ENCODE data around the gene NLN.

The NLN gene

GRCh38 chr5:65765582-65765981, 43.6 kb downstream of the NLN start:
- no peak overlapping the region for H3K4me2 ChIP-seq (ENCODE audit: low read length)
- H3K9me3 ChIP-seq (ENCODE audit: control insufficient read depth, insufficient read depth, low read length), result no peaks in the 10 kb centered on the region
- no peaks in the 10 kb centered on the region for H3K27me3 ChIP-seq (ENCODE audit: control insufficient read depth, low read length)
- H3K9me2 ChIP-seq (replicated peaks; ENCODE audit: control insufficient read depth, low read length), result no peaks in the 10 kb centered on the region
- peaks cover 8% of the 10 kb centered on the region; the same call in 1 of the 2 replicates for H3K36me3 ChIP-seq (ENCODE audit: control insufficient read depth, low read length)
- no peaks in the 10 kb centered on the region for H4K20me1 ChIP-seq (ENCODE audit: control insufficient read depth, insufficient read depth, low read depth, low read length)
- TF ChIP-seq EZH2phosphoT487 (IDR thresholded peaks at IDR 0.05; ENCODE audit: borderline replicate concordance, low read length), result no peak
- TF ChIP-seq, protein P1, sequence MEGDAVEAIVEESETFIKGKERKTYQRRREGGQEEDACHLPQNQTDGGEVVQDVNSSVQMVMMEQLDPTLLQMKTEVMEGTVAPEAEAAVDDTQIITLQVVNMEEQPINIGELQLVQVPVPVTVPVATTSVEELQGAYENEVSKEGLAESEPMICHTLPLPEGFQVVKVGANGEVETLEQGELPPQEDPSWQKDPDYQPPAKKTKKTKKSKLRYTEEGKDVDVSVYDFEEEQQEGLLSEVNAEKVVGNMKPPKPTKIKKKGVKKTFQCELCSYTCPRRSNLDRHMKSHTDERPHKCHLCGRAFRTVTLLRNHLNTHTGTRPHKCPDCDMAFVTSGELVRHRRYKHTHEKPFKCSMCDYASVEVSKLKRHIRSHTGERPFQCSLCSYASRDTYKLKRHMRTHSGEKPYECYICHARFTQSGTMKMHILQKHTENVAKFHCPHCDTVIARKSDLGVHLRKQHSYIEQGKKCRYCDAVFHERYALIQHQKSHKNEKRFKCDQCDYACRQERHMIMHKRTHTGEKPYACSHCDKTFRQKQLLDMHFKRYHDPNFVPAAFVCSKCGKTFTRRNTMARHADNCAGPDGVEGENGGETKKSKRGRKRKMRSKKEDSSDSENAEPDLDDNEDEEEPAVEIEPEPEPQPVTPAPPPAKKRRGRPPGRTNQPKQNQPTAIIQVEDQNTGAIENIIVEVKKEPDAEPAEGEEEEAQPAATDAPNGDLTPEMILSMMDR (IDR thresholded peaks at IDR 0.05; ENCODE audit: low read depth, low read length, poor library complexity, severe bottlenecking), result no peak
- H3K4me1 ChIP-seq (ENCODE audit: control insufficient read depth, low read length), result no peaks in the 10 kb centered on the region
- H3F3A ChIP-seq (ENCODE audit: control insufficient read depth, insufficient read depth), result no peaks in the 10 kb centered on the region
- no peak overlapping the region for H3K4me3 ChIP-seq (ENCODE audit: low read length)
- no peaks in the 10 kb centered on the region for H3K79me2 ChIP-seq (ENCODE audit: control insufficient read depth, low read length)
- no peak overlapping the region for H3K27ac ChIP-seq (ENCODE audit: low read depth, low read length)

DNA sequence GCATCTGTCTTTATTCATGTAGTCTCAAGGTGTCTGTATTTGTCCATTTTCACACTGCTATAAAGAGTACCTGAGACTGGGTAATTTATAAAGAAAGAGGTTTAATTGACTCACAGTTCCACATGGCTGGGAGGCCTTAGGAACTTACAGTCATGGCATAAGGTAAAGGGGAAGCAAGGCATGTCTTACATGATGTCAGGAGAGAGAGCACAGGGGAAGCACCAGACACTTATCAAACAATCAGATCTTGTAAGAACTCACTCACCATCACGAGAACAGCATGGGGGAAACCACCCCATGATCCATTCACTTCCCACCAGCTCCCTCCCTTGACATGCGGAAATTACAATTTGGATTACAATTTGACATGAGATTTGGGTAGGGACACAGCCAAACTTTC, 44.2 kb downstream of the NLN start:
- H3K4me2 ChIP-seq (ENCODE audit: low read length), result no peak overlapping the region
- H3K36me3 ChIP-seq (ENCODE audit: control insufficient read depth, low read length), result peaks cover 8% of the 10 kb centered on the region; the same call in 1 of the 2 replicates
- H3K79me2 ChIP-seq (ENCODE audit: control insufficient read depth, low read length), result no peaks in the 10 kb centered on the region

GRCh38 chr5:65766781-65767180, 44.8 kb downstream of the NLN start:
- Histone ChIP-seq H4K20me1 (ENCODE audit: control insufficient read depth, insufficient read depth, low read depth, low read length) (no peaks in the 10 kb centered on the region), H3F3A (ENCODE audit: control insufficient read depth, insufficient read depth) (no peaks in the 10 kb centered on the region), H3K9me3 (ENCODE audit: control insufficient read depth, insufficient read depth, low read length) (no peaks in the 10 kb centered on the region), H3K79me2 (ENCODE audit: control insufficient read depth, low read length) (no peaks in the 10 kb centered on the region), H3K4me2 (ENCODE audit: low read length) (no peak overlapping the region), H3K27ac (ENCODE audit: low read depth, low read length) (no peak overlapping the region), H3K9me2 (replicated peaks; ENCODE audit: control insufficient read depth, low read length) (no peaks in the 10 kb centered on the region), H3K27me3 (ENCODE audit: control insufficient read depth, low read length) (no peaks in the 10 kb centered on the region), H3K36me3 (ENCODE audit: control insufficient read depth, low read length) (peaks cover 8% of the 10 kb centered on the region; the same call in 1 of the 2 replicates), H3K4me3 (ENCODE audit: low read length) (no peak overlapping the region), H3K4me1 (ENCODE audit: control insufficient read depth, low read length) (no peaks in the 10 kb centered on the region)
- no peak for TF ChIP-seq EZH2phosphoT487 (IDR thresholded peaks at IDR 0.05; ENCODE audit: borderline replicate concordance, low read length)

More for the DNA sequence above, 44.2 kb downstream of the NLN start:
- H4K20me1 ChIP-seq (ENCODE audit: control insufficient read depth, insufficient read depth, low read depth, low read length), result no peaks in the 10 kb centered on the region
- no peaks in the 10 kb centered on the region for H3K9me3 ChIP-seq (ENCODE audit: control insufficient read depth, insufficient read depth, low read length)
- H3K9me2 ChIP-seq (replicated peaks; ENCODE audit: control insufficient read depth, low read length), result no peaks in the 10 kb centered on the region
- no peaks in the 10 kb centered on the region for H3K4me1 ChIP-seq (ENCODE audit: control insufficient read depth, low read length)
- TF ChIP-seq, protein P1 (IDR thresholded peaks at IDR 0.05; ENCODE audit: low read depth, low read length, poor library complexity, severe bottlenecking), result no peak
- TF ChIP-seq EZH2phosphoT487 (IDR thresholded peaks at IDR 0.05; ENCODE audit: borderline replicate concordance, low read length), result no peak
- H3K27ac ChIP-seq (ENCODE audit: low read depth, low read length), result no peak overlapping the region
- H3K27me3 ChIP-seq (ENCODE audit: control insufficient read depth, low read length), result no peaks in the 10 kb centered on the region
- no peaks in the 10 kb centered on the region for H3F3A ChIP-seq (ENCODE audit: control insufficient read depth, insufficient read depth)
- H3K4me3 ChIP-seq (ENCODE audit: low read length), result no peak overlapping the region

- H3K36me3 ChIP-seq (ENCODE audit: control insufficient read depth, low read length), result peaks cover 8% of the 10 kb centered on the region; the same call in 1 of the 2 replicates
- H3K4me1 ChIP-seq (ENCODE audit: control insufficient read depth, low read length), result no peaks in the 10 kb centered on the region
- no peaks in the 10 kb centered on the region for H3F3A ChIP-seq (ENCODE audit: control insufficient read depth, insufficient read depth)
- H3K27me3 ChIP-seq (ENCODE audit: control insufficient read depth, low read length), result no peaks in the 10 kb centered on the region
- no peak for TF ChIP-seq EZH2phosphoT487 (IDR thresholded peaks at IDR 0.05; ENCODE audit: borderline replicate concordance, low read length)
- TF ChIP-seq, protein P1 (IDR thresholded peaks at IDR 0.05; ENCODE audit: low read depth, low read length, poor library complexity, severe bottlenecking), result no peak
- no peaks in the 10 kb centered on the region for H3K79me2 ChIP-seq (ENCODE audit: control insufficient read depth, low read length)
- H3K4me3 ChIP-seq (ENCODE audit: low read length), result no peak overlapping the region
- no peak overlapping the region for H3K27ac ChIP-seq (ENCODE audit: low read depth, low read length)
- H3K9me2 ChIP-seq (replicated peaks; ENCODE audit: control insufficient read depth, low read length), result no peaks in the 10 kb centered on the region
- no peaks in the 10 kb centered on the region for H4K20me1 ChIP-seq (ENCODE audit: control insufficient read depth, insufficient read depth, low read depth, low read length)
- H3K4me2 ChIP-seq (ENCODE audit: low read length), result no peak overlapping the region
- no peaks in the 10 kb centered on the region for H3K9me3 ChIP-seq (ENCODE audit: control insufficient read depth, insufficient read depth, low read length)
Measured at GRCh38 chr5:65767565-65767964, 45.6 kb downstream of the NLN start.

Measured in DOHH2 (cell line).